ENCODE results near the gene ASAP3.
A peak's percentile ranks its signal among the peaks of the same experiment; 100 is the strongest.

ASAP3 gene

GRCh38 chr1:23483321-23484252, at the start of gene ASAP3:
TSS of gene ASAP3 (minus strand) at chr1:23484179. CDS start at chr1:23484133, 46 bp downstream.
- H3K9ac ChIP-seq (ENCODE audit: insufficient read length) = peak within 1 kb of the TSS; percentile 67
- no peak within 1 kb of the TSS for H3K27ac ChIP-seq
- no peak for DNase-seq (ENCODE audit: low read depth, low spot score)
- no peaks in the 10 kb centered on the region for H3K9me3 ChIP-seq (ENCODE audit: low read depth, low read length)
- H3K4me3 ChIP-seq = peak within 1 kb of the TSS; percentile 84
- H3K36me3 ChIP-seq (ENCODE audit: insufficient read depth, low read length) = no peaks in the 10 kb centered on the region
- TF ChIP-seq FOXP2 (optimal IDR thresholded peaks at IDR 0.05; ENCODE audit: control extremely low read depth, extremely low read length, insufficient read depth) = no peak
- no peak for TF ChIP-seq EZH2 (IDR thresholded peaks at IDR 0.05)
- peak; percentile 42; the same call in 1 of the 2 replicates for TF ChIP-seq POLR2AphosphoS5 (IDR thresholded peaks at IDR 0.05; ENCODE audit: borderline replicate concordance, low read depth, low read length)

- H3K9ac ChIP-seq (ENCODE audit: insufficient read length) = no peak overlapping the region
- no peak for DNase-seq (ENCODE audit: low read depth, low spot score)
- no peak for TF ChIP-seq FOXP2 (optimal IDR thresholded peaks at IDR 0.05; ENCODE audit: control extremely low read depth, extremely low read length, insufficient read depth)
- no peak for TF ChIP-seq POLR2AphosphoS5 (IDR thresholded peaks at IDR 0.05; ENCODE audit: borderline replicate concordance, low read depth, low read length)
- no peaks in the 10 kb centered on the region for H3K9me3 ChIP-seq (ENCODE audit: low read depth, low read length)
- H3K36me3 ChIP-seq (ENCODE audit: insufficient read depth, low read length) = no peaks in the 10 kb centered on the region
- H3K27ac ChIP-seq = no peak overlapping the region
- H3K4me3 ChIP-seq = no peak overlapping the region
These were observed 49.5 kb upstream of the ASAP3 start for GRCh38 chr1:23533246-23534023.

- TF ChIP-seq EZH2 (IDR thresholded peaks at IDR 0.05) (no peak), POLR2AphosphoS5 (IDR thresholded peaks at IDR 0.05; ENCODE audit: borderline replicate concordance, low read depth, low read length) (no peak), FOXP2 (optimal IDR thresholded peaks at IDR 0.05; ENCODE audit: control extremely low read depth, extremely low read length, insufficient read depth) (no peak)
- DNase-seq (ENCODE audit: low read depth, low spot score) = no peak
- Histone ChIP-seq H3K4me3 (peak overlapping the region; percentile 93), H3K9me3 (ENCODE audit: low read depth, low read length) (no peaks in the 10 kb centered on the region), H3K9ac (ENCODE audit: insufficient read length) (peak overlapping the region; percentile 83), H3K27ac (peak overlapping the region; percentile 90), H3K36me3 (ENCODE audit: insufficient read depth, low read length) (no peaks in the 10 kb centered on the region)
These were observed 47.6 kb upstream of the ASAP3 start for GRCh38 chr1:23531562-23532094.

- H3K27ac ChIP-seq = peak within 1 kb of the TSS; percentile 90
- DNase-seq (ENCODE audit: low read depth, low spot score) = no peak
- H3K36me3 ChIP-seq (ENCODE audit: insufficient read depth, low read length) = no peaks in the 10 kb centered on the region
- TF ChIP-seq EZH2 (IDR thresholded peaks at IDR 0.05) = no peak
- TF ChIP-seq POLR2AphosphoS5 (IDR thresholded peaks at IDR 0.05; ENCODE audit: borderline replicate concordance, low read depth, low read length) = peak; percentile 86
- TF ChIP-seq FOXP2 (optimal IDR thresholded peaks at IDR 0.05; ENCODE audit: control extremely low read depth, extremely low read length, insufficient read depth) = peak; percentile 34
- peak within 1 kb of the TSS; percentile 93 for H3K4me3 ChIP-seq
- no peaks in the 10 kb centered on the region for H3K9me3 ChIP-seq (ENCODE audit: low read depth, low read length)
- H3K9ac ChIP-seq (ENCODE audit: insufficient read length) = peak within 1 kb of the TSS; percentile 96
These were observed 47.0 kb upstream of the ASAP3 start, which contains the start of gene E2F2 for GRCh38 chr1:23530747-23531561. TSS of gene E2F2 (minus strand) at chr1:23531233. CDS start at chr1:23530793, 440 bp downstream.

GRCh38 chr1:23530087-23530746, 46.2 kb upstream of the ASAP3 start:
- Histone ChIP-seq H3K27ac (peak overlapping the region; percentile 83), H3K9ac (ENCODE audit: insufficient read length) (peak overlapping the region; percentile 96), H3K36me3 (ENCODE audit: insufficient read depth, low read length) (no peaks in the 10 kb centered on the region), H3K4me3 (peak overlapping the region; percentile 93), H3K9me3 (ENCODE audit: low read depth, low read length) (no peaks in the 10 kb centered on the region)
- TF ChIP-seq POLR2AphosphoS5 (IDR thresholded peaks at IDR 0.05; ENCODE audit: borderline replicate concordance, low read depth, low read length) = 0 out of 2 replicates have a peak, but pooled peaks have one; percentile 3
- no peak for TF ChIP-seq FOXP2 (optimal IDR thresholded peaks at IDR 0.05; ENCODE audit: control extremely low read depth, extremely low read length, insufficient read depth)
- no peak for DNase-seq (ENCODE audit: low read depth, low spot score)

- H3K36me3 ChIP-seq (ENCODE audit: insufficient read depth, low read length) = peaks cover 3% of the 10 kb centered on the region; the same call in 1 of the 2 replicates
- H3K4me3 ChIP-seq = peak overlapping the region; percentile 93
- peak overlapping the region; percentile 83 for H3K27ac ChIP-seq
- no peak for DNase-seq (ENCODE audit: low read depth, low spot score)
- H3K9ac ChIP-seq (ENCODE audit: insufficient read length) = peak overlapping the region; percentile 96
- no peaks in the 10 kb centered on the region for H3K9me3 ChIP-seq (ENCODE audit: low read depth, low read length)
- TF ChIP-seq POLR2AphosphoS5 (IDR thresholded peaks at IDR 0.05; ENCODE audit: borderline replicate concordance, low read depth, low read length) (peak; percentile 14; the same call in 1 of the 2 replicates), EZH2 (IDR thresholded peaks at IDR 0.05) (no peak)
These were observed 45.4 kb upstream of the ASAP3 start for GRCh38 chr1:23529146-23530086.

All from SK-N-MC (cell line).